Activated CD4-positive, alpha-beta T cell treated with anti-CD3 and anti-CD28 coated beads for 4 hours (primary cell): ENCODE data around the gene LAMTOR1.
A peak's percentile ranks its signal among the peaks of the same experiment; 100 is the strongest.

ENCODE experiments used
- DNase-seq, 2 donors: peaks; one replicate each; pipeline ENCODE4 v3.0.0-alpha.2; 2020

Gene LAMTOR1

GRCh38 chr11:72080326-72081183 is 22.5 kb downstream of the LAMTOR1 start, which contains the start of the genes LRRC51 and NUMA1:
Gene LRRC51, plus strand, starts transcription at chr11:72080850. Its CDS starts 8,234 bp downstream, at chr11:72089084.
Gene NUMA1, minus strand, starts transcription at chr11:72080542. Its CDS starts 44,599 bp downstream, at chr11:72035943.
- DNase-seq: peak; percentile 99

- no peak for DNase-seq
Observed at GRCh38 chr11:72079819-72080325, 23.2 kb downstream of the LAMTOR1 start.

GRCh38 chr11:72078477-72078876 is 24.6 kb downstream of the LAMTOR1 start:
- DNase-seq: no peak

GRCh38 chr11:72075756-72076155 is 27.3 kb downstream of the LAMTOR1 start:
- no peak for DNase-seq

GRCh38 chr11:72075109-72075508 is 28.0 kb downstream of the LAMTOR1 start:
- DNase-seq: no peak

GRCh38 chr11:72072348-72072747 is 30.7 kb downstream of the LAMTOR1 start:
- no peak for DNase-seq

- DNase-seq: no peak
Observed at GRCh38 chr11:72070491-72070890, 32.6 kb downstream of the LAMTOR1 start.

- no peak for DNase-seq
Observed at GRCh38 chr11:72069787-72070251, 33.3 kb downstream of the LAMTOR1 start.

- no peak for DNase-seq
Observed at GRCh38 chr11:72069200-72069599, 33.9 kb downstream of the LAMTOR1 start.

- no peak for DNase-seq
Observed at GRCh38 chr11:72067676-72068075, 35.4 kb downstream of the LAMTOR1 start.

GRCh38 chr11:72067266-72067665 is 35.8 kb downstream of the LAMTOR1 start:
- DNase-seq: no peak

GRCh38 chr11:72066855-72067254 is 36.2 kb downstream of the LAMTOR1 start:
- DNase-seq: no peak

- no peak for DNase-seq
Observed at GRCh38 chr11:72061739-72062396, 41.2 kb downstream of the LAMTOR1 start.

GRCh38 chr11:72058416-72059034 is 44.6 kb downstream of the LAMTOR1 start:
- DNase-seq: no peak

- no peak for DNase-seq
Observed at GRCh38 chr11:72048766-72049460, 54.2 kb downstream of the LAMTOR1 start.
